HT-29 (cell line): ENCODE measurements around the gene TM4SF4. TPM values are rescaled to one million over a fixed set of nuclear protein-coding genes. Genes with fewer than 3 reads are reported as not detected.

Source experiments
- DNase-seq: peaks from one replicate; pipeline ENCODE4 v3.0.0-alpha.2; 2015; ENCODE audit warnings: low spot score
- total RNA-seq: library from RNA; depleted of rRNA; stranded (reverse); fragments of >200 nt; shearing (Covaris generic); gene quantifications from 2 replicates; pipeline ENCODE4 v1.2.3, GENCODE V29; 2014

TM4SF4 gene
- total RNA-seq, 1 experiment from 2014 or later = 981 TPM

DNA sequence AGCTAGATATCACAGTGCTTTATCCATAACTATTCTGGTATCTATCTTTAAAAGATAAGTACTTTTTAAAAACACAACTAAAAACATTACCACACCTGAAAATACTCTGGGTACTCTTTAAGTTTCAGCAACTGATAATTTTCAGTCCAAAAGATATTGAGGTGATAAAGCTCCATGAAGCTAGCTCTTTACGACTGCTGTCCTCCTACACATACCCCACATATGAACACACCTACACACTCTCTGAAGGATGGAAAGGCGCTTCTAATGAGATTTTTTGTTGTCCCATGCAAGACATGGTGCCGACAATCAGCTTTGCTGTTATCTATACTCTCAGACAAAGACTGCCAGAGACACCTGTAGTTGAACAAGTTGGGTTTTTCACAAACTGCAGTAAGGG lies 19.1 kb upstream of the TM4SF4 start:
- no peak for DNase-seq

DNA sequence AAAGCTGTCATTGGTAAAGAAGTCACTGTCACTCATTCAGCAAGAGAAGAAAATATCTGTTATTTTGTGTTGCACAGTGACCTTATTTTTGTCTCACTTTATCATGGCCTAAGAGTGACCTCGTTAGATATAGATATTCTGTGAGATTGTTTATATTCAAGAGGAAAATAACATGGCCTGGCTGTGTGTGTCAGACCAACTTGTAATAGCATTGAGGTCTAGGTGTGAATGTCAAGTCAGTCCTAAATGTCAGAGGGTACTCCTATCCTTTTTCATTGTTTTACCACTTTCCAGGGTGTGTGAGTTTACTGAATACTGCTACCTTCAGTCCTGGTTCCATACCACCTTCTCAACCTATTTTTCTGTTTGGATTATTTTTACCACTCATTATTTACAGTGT lies 18.5 kb upstream of the TM4SF4 start:
- no peak for DNase-seq

DNA sequence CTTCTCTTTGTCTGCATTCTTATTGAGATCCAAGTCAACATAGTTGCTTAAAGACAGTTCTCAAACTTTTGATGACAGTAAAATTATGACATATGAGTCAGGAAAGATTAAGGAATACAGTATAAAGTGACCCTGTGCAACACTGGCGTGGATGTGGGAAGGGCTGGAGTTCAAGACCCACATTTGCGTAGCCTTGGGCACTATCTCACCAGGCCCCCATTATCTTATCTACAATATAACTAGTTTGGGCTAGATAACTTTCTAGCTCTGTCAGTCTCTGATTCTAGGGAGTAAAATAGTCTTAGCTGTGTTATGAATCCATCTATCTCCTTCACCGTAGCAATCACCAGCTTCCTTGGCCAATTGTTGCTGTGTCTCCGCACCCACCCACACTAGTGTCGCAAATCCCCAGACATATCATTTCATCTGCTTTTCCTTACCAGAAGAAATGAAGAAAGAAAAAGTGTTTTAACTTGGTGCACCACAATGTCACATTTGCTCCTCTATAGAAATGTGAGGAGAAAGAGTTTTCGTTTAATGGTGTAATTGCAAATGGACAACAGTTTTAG lies 14.9 kb upstream of the TM4SF4 start:
- DNase-seq = no peak

DNA sequence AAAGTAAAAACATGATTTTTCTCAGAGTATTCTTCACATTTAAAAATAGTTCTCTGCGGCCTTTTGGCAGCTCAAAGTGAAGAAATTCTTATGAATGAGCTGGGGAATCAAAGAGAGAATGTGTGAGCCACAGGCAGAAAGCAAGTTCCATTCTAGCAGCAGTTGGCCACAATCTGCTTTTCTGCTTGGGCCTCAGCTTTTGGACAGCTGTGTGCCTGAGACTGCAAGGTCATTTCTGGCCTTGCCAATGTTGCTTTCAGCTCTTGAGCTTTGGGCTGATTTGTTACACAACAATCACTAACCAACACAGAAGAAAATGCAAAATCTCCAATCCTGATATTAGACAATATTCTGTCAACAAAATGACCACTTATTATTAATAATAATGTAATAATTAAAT lies 14.4 kb upstream of the TM4SF4 start:
- DNase-seq = no peak

DNA sequence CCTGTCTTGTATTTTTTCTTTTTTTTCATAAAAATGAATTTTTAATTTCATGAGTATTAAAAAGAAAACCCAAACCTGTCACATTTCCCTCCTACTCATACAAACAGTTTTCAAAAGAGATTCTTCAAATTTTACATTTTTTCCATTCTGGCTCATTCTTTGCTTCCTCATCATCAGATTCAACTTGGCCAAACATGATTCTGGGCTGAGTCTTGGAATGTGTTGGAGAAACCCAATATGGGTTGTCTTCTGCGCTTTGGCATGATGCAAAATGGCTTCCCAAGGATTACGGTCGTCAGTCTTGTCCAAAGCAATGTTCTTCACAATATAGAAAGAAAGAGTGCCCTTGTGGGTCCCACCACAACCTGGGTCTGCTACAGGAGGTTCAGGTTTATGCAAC lies 12.4 kb upstream of the TM4SF4 start:
- DNase-seq = no peak

DNA sequence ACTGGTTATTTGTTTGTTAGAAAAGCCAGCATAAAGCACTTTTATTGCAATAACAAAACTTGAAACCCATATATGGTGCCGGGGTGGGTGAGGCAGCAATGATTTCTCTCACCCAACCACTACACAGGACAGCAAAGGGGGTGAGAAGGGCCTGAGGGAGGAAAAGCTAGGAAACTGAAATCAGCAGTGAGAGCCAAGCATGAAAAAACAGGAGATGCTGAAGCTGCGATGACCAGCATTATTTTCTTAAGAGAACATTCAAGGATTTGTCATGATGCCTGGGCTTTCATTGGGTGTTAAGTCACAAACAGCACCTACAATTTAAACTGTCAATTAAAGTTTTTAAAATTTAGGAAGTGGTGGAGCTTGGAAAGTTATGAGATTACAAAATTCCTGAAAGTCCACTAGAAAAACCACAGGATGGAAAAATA lies 11.9 kb upstream of the TM4SF4 start:
- no peak for DNase-seq

DNA sequence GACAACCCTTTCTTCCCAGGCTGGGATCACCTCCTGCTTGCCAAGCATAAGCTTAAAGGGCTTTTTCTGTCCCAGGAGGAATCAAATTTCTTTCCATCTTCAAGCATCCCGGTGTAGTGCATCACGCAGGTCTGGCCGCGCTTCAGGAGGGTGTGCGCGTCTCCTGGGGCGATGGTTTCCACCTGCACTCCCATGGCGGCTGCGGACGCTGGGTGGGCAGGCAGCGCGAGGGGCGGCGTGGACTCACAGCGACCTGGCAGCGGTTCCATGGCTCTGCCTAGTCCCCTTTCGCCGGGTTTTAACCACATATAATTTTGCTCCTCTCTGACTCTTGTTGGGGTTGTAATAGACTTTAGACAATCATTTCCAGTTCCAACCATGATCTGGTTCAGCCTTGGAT lies 10.6 kb upstream of the TM4SF4 start:
- DNase-seq = no peak

DNA sequence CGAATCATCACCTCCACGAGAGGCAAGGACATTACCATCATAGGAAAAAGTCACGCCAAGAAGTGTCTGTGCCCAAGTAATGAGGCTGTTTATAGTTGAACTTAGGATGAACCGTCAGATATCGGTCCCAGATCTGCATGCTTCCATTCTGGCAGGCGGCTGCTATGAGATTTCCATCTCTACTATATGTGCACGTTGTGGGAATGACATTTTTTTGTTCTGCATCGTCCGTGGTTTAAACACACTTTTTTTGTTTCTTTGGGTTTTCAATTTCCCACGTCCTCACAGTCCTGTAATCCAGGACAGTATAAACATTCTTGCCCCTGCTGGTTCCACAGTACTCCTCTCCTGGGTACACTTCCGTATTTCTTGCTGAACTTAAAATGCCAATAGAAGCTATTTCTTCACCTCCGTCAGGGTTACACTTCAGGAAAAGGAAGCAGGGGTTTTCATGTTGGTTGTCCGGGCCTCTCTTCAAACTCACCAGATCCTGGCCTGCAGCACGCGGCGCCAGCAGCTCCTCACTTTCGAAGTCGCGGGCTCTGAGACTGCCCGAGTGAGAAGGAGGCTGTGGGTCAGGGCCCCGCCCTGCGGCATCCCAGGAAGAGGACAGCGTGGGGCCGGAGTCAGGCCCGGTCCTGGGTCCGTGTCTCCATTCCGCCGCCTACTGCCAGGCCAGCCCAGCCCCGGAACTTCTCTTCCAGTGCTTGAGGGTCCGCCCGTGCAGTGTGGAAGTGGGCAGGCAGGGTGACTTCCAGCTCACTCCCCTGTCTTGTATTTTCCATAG lies 9.8 kb upstream of the TM4SF4 start:
- DNase-seq = no peak

DNA sequence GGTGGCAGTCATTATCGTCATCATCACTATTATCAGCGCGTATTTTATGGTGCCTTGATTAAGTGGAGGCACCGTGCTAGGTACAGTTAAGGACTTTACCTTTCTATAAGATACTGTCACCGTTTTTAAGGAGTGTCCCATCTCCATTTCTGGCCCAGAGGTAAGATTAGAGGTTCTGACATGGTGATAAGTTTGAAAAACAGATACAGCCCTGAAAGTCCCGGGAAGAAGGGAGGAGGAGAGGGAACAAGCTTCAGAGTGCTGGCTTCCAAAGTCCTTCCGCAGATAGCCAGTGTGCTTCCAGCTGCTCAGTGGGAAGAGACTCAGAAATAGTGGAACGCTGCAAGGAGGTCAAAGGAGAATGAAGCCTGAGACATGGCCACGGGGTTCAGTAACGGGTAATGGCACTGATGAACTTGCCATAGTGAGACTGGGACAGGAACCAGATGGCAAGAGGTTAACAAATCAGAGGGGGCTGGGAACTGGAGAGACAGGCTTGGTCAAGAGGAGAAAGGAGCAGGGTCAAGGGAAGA lies 9.1 kb upstream of the TM4SF4 start:
- no peak for DNase-seq

DNA sequence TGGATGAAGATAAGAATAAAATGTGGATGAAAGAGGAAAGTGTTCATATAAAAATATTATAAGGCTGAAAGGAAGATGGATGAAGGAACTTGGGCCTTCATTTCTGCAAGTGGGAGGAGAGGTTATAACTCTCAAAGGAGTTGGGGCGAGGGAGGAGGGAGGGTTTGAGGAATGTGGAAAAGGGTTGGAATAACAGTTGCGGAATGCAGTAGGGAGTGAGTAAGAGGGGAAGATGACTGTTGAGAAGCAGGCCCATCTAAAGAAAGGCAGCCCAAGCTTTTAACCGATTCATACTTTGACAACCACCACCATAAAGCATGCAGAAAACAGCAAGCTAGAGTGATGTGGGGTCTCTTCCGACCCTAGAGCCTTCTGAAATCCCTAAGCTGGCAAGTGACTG lies 8.3 kb upstream of the TM4SF4 start:
- no peak for DNase-seq

DNA sequence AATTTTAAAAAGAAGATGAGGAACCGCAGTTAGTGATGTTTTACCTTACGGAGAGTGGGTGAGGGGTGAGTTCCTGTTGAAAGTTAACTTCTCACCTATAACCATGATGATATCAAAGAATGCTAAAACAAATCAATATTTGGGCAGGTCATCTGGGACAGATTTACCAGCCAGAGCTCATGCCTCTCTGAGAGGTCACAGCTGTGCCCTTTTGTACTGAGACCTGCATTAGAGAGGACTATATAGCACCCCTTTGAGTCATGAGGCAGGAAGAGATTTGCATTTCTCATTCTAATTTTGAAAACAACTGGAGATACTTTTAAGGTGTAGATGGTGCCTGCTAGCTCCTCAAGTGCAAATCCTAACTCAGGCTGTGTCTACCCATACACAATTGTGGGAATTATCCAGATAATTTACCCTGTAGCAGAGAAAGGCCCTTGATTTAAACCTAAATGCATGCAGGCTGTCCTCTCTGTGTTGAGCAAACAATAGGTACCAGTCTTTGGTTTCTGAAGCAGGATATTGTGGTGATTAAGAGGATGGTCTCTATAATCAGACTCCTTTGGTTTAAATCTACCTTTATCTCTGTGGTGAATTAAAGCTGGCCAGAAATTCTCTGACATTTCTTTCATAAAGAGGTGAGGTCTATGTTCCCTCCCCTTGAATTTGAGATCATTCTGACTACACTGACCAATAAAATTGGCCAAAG lies 5.8 kb upstream of the TM4SF4 start:
- DNase-seq = peak; percentile 88

DNA sequence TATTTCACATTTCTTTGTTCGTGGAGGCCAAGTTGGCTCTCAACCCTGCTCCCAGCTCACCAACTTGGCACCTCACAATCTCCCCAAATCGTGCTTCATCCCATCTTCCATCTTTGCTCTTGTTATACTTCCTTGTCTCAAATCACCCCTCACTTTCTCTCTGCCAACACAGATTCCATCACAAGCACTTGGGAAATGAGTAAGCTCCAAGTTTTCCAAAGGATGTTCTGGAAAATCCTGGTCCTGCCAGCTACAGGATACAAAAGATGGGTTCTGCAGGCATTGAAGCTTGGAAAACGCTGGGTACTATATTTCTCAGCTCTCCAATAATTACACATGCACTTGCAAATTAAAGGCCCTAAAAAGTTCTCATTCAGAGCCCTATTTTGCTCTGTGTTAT lies 4.1 kb upstream of the TM4SF4 start:
- no peak for DNase-seq

DNA sequence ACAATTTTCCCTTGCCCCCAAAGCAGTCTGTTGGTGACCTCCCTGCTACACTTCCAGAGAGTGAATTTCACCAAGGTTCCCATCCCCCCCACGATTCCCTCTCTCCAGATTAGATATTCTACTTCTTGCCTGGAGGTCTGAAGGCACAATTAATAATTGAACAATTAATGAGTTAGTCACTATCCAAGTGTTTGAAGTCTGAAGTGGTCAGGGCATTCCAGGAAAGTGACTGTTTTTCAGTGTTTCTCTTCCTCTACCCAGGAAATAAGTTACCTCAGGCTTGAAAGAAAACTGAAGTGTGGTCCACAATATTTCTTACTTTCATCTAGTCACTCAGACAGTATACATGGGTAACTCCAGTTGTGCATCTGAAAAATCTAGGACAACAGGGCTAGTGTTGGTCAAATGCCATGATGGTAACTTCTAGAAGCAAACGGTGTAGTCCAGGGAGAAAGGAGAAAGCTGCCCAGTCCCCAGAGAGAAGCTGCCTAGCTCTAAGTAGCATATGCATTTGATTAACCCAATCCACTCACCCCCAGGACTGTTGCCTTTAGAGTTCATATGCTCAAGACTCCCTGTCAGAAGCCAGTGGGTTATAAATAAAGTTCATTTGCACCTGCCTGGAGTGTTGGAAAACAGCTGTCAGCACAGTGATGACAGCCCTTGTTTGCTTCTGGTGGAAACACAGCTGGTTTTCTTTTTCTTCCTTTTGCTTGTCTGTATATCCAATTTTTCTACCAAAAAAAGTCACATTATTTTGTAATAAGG lies 2.3 kb upstream of the TM4SF4 start:
- peak; percentile 65 for DNase-seq

DNA sequence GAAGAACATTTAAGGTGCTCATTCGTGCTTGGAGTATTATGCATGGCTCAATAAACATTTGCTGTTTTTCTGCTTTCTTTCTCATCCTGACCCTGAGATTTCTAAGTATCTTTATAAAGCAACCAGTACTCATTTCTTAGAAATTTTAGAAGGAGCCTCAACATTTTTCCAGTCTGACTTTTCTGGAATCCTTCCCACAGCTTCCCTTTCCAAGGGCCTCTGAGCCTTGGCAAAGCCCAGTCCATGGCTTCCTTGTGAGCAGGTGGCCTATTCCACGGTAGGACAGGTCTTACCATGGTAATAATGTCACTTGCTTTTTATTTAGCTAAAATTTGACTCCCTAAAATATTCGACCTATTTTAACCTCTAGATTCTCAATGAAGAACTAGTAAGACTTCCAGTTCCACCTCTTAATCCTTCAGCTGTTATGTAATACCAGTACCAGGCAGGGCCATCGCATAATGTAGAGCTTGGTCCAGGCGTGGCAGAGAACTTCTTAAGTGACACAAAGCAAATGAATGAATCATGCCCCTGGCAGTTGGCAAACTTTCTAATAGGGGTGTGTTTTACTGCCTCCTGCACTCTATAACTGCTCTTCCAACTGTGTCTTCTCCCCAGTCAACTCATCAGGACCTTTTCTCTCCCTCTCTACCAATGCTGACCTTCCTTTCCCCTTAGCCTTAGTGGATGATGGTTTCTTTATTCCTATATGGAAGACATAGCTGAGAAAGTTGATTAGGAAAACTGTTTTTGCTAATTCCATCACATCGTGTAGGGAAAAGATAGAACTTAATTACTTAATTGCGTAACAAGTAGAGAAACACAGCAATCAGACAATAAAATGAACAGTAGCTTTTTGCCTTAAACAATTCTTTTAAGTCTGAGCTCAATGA lies 894 bp upstream of the TM4SF4 start:
- peak; percentile 99 for DNase-seq

DNA sequence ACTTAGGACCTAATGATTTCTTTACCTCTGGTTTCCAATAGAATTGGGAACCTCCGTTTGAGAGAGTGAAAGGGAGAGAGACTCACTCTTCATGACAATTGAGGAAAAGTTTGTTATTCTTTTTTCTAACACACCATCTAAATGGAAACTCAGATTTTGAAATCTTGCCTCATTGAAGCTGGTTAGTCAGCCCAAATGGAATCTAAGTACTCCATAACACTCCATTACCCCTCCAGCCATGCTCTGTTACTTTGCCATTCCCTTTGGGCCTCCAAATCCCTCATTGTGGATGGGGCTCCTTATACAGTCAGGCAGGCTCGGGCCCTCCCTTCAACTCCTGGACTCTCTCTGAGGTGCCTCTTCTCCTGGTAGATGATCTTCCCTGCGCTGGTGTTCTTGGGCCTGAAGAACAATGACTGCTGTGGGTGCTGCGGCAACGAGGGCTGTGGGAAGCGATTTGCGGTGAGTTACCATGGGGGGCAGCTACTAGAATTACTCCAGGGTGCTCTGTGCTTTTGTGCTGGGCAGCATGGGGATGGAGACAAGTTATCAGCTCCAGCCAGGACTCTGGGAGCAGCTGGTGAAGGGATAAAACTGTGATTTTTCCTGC lies 1.1 kb downstream of the TM4SF4 start:
- peak; percentile 82 for DNase-seq

DNA sequence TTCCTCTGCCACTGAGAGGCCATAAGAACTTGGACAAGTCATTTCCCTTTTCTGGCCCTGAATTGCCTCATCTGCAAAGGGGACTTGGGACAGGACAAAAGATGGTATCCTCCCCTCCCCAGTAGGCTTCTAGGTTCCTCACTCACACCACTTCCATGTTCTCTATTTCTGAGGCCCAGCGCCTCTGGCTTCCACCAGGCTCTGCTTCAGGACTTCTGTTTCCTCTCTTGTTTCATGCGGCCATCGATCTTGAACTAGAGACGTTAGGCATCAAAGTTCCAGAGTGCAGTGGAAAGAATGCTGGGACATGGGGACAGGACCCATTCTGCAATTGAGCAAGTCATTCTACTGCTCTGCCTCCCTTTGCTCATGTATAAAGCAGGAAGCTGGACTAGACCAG lies 1.7 kb downstream of the TM4SF4 start:
- DNase-seq = no peak

DNA sequence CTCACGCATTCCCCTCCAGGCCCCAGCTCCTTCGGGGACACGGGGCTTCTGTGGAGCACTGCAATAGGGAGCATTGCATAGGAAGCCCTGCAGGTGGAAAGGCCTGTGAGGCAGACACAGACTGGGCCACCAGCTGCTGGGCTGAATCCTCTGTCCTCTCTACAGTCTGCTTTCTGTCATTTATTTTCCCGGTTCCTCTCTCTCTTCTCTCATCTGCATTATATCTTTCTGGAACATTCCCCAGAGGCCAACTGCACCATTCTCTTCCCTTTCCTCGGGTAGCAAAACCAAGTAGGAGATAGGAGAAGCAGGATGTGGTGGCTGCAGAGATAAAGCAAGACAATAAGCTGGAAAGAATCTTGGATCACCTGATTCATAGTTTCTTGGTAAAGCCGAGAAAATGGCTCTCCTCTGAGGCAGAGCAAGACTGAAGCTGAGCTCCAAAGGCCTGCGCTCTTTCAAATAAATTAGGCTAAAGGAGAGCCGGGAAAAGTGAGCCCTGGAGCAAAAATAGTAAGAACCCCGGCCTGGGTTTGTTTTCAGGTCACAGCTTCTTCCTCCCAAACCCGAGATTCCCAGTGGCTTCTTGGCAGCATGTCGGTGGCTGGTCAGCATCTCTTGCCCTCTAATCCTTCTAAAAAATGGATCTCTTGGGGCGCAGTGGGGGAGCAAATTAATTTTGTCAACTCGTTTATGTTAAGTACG lies 5.3 kb downstream of the TM4SF4 start:
- peak; percentile 67 for DNase-seq

DNA sequence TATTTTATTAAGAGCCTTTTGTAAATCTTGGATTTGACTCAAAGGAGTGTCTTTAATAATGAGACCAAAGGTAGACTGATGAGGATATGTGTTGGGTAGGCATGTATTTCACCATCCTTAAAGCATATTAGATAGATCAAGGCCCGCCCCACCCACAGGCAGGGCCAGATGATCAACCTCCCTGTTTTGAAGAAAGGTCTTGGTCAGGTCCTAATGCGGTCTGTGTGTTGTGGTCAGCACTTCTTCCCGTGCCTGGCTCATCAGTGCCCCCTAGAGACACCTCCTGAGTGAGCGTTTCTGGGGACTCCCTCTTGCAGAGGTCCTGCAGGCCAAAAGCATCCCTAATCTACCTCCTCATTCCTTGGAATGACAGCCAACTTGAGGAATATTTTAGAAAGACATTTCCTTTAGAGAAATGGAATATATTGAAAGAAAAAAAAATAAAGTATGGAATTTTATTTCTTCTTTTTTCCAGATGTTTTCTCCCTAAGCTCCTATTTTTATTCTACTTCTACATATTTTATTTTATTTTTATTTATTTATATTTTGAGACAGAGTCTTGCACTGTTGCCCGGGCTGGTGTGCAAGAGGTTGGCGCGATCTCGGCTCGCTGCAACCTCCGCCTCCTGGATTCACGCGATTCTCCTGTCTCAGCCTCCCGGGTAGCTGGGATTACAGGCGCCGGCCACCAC lies 6.0 kb downstream of the TM4SF4 start:
- peak; percentile 98 for DNase-seq

DNA sequence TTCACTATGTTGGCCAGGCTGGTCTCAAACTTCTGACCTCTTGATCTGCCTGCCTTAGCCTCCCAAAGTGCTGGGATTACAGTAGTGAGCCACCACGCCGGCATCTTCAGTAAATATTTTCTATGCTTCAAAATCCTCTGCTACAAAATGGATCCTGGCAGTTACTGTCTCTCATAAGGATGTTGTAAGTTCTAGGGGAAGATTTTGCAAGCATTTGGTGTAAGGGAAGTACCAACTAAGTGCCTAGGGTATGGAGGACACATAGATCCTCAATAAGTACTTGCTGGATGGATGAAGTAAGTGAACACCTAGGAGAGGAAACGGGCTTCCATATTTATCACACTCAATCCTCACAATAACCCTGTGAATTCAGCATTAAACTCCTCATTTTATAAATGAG lies 6.6 kb downstream of the TM4SF4 start:
- no peak for DNase-seq
